B cell (primary cell): Measurements from ENCODE around the gene IGFL2. TPM values are rescaled to one million over a fixed set of nuclear protein-coding genes. Genes with fewer than 3 reads are reported as not detected.

Experiments used
- ATAC-seq: fragments of 200-7000 bp; cut with Tn5 transposase; one replicate; pipeline ENCODE4 v1.10.0; 2021; ENCODE audit warnings: low read depth, mild to moderate bottlenecking, moderate number of reproducible peaks, moderate library complexity
- CTCF ChIA-PET: fragments of 350-600 bp; sonication (Branson Sonifier 250); formaldehyde crosslinking; loops from one replicate; lab custom pipeline; 2021; ENCODE audit warnings: antibody characterized with exemption, inconsistent platforms; lab: Charles Lee
- POLR2A ChIA-PET: fragments of 350-600 bp; sonication (Branson Sonifier 250); formaldehyde crosslinking; loops from one replicate; lab custom pipeline; 2021; ENCODE audit warnings: antibody characterized with exemption; lab: Charles Lee
- DNase-seq: peaks from one replicate; pipeline ENCODE4 v3.0.0; 2013
- H2AFZ ChIP-seq: 2 replicates; pipeline ENCODE4 v1.6.1; 2012; ENCODE audit warnings: mild to moderate bottlenecking, low read depth, low read length; ENCODE audit not compliant: insufficient read depth, poor library complexity, severe bottlenecking
- H3K27ac ChIP-seq, 2 donors: 1 replicate in 1 of 2; 2 replicates in 1 of 2; pipeline ENCODE4 v1.5.1; 2012 to 2013; ENCODE audit warnings: low read length in 2 of 2, mild to moderate bottlenecking in 2 of 2, moderate library complexity in 1 of 2
- H3K27me3 ChIP-seq, 4 experiments: fragments of 200-600 bp in 1 of 4; sonication (generic) in 1 of 4; replicated peaks in 1 of 4; 1 replicate in 2 of 4; 2 replicates in 2 of 4; pipeline versions ENCODE4 v1.6.1 to v1.7.0; 2013 to 2016; ENCODE audit warnings: low read length in 3 of 4, mild to moderate bottlenecking in 2 of 4, mixed read lengths in 1 of 4, moderate library complexity in 1 of 4; ENCODE audit not compliant: insufficient read depth in 4 of 4, control insufficient read depth in 3 of 4; ENCODE audit errors: control extremely low read depth in 1 of 4
- H3K36me3 ChIP-seq, 2 experiments: replicated peaks in 1 of 2; 1 replicate in 1 of 2; 2 replicates in 1 of 2; pipeline versions ENCODE4 v1.6.1 to v1.7.1; 2013; ENCODE audit warnings: low read length in 1 of 2; ENCODE audit not compliant: insufficient read depth in 2 of 2, control insufficient read depth in 1 of 2; ENCODE audit errors: control extremely low read depth in 1 of 2, extremely low read depth in 1 of 2
- H3K4me1 ChIP-seq, 2 donors: fragments of 200-600 bp in 1 of 2; sonication (generic) in 1 of 2; 1 replicate in 1 of 2; 2 replicates in 1 of 2; pipeline versions ENCODE4 v1.5.1 to v1.6.1; 2013 to 2017; ENCODE audit warnings: low read length in 2 of 2; ENCODE audit not compliant: control insufficient read depth in 2 of 2, insufficient read depth in 2 of 2
- H3K4me2 ChIP-seq: replicated peaks from 2 replicates; pipeline ENCODE3; 2012; ENCODE audit warnings: mild to moderate bottlenecking, low read depth, low read length; ENCODE audit not compliant: poor library complexity, severe bottlenecking
- H3K4me3 ChIP-seq, 5 experiments: fragments of 200-600 bp in 1 of 5; sonication (generic) in 1 of 5; 1 replicate in 3 of 5; 2 replicates in 2 of 5; pipeline versions ENCODE4 v1.5.1 to v1.7.0; 2011 to 2016; ENCODE audit warnings: low read length in 4 of 5, mild to moderate bottlenecking in 4 of 5, low read depth in 2 of 5, control low read depth in 1 of 5, moderate library complexity in 1 of 5; ENCODE audit not compliant: insufficient read depth in 1 of 5; ENCODE audit errors: control extremely low read depth in 1 of 5, extremely low read depth in 1 of 5
- H3K79me2 ChIP-seq: fragments of 200-600 bp; sonication (generic); one replicate; pipeline ENCODE4 v1.6.0; 2016; ENCODE audit warnings: low read length; ENCODE audit not compliant: control insufficient read depth, insufficient read depth
- H3K9ac ChIP-seq: fragments of 200-600 bp; sonication (generic); 2 replicates; pipeline ENCODE4 v1.6.1; 2017; ENCODE audit warnings: mild to moderate bottlenecking, low read length, moderate library complexity
- H3K9me3 ChIP-seq, 3 donors: one replicate each; pipeline versions ENCODE4 v1.6.1 to v1.7.1; 2013; ENCODE audit warnings: low read length in 2 of 3; ENCODE audit not compliant: control insufficient read depth in 2 of 3, insufficient read depth in 1 of 3; ENCODE audit errors: control extremely low read depth in 1 of 3
- H4K20me1 ChIP-seq: 2 replicates; pipeline ENCODE4 v1.6.0; 2012; ENCODE audit warnings: mild to moderate bottlenecking, low read length; ENCODE audit not compliant: insufficient read depth, control insufficient read depth, poor library complexity, severe bottlenecking
- H3K27ac Mint-ChIP-seq: one replicate; pipeline ENCODE4 v1.8.0; 2021; ENCODE audit warnings: mixed read lengths
- H3K27me3 Mint-ChIP-seq: one replicate; pipeline ENCODE4 v1.8.0; 2021; ENCODE audit warnings: mixed read lengths
- H3K4me1 Mint-ChIP-seq: one replicate; pipeline ENCODE4 v1.8.0; 2021; ENCODE audit warnings: mixed read lengths
- H3K4me3 Mint-ChIP-seq: one replicate; pipeline ENCODE4 v1.8.0; 2021; ENCODE audit warnings: mixed read lengths
- H3K9me3 Mint-ChIP-seq: one replicate; pipeline ENCODE4 v1.8.0; 2022; ENCODE audit warnings: mixed read lengths; ENCODE audit not compliant: insufficient read depth
- EZH2 ChIP-seq: IDR thresholded peaks from 2 replicates; pipeline ENCODE4 v1.6.1; 2012; ENCODE audit warnings: borderline replicate concordance, low read depth, mild to moderate bottlenecking, moderate library complexity, low read length; ENCODE audit not compliant: insufficient read depth, poor library complexity, severe bottlenecking
- WGBS: methylation state at CpG from one replicate; pipeline ENCODE4 v1.1.5; 2013; ENCODE audit warnings: missing lambda C conversion rate; ENCODE audit not compliant: insufficient coverage; 5-methylcytosine and 5-hydroxymethylcytosine counted together
- intact Hi-C: fragments of 100-400 bp; cut with micrococcal nuclease; formaldehyde crosslinking; loops from one replicate; pipeline ENCODE4 v1.10.0; 2022
- polyA plus RNA-seq: library from polyadenylated mRNA; depleted of rRNA; stranded (reverse); fragments of >200 nt; gene quantifications from 2 replicates; pipeline ENCODE4 v1.2.3, GENCODE V29; 2012
- total RNA-seq, 2 donors: library from RNA; stranded (reverse); fragments of 120-200 nt in 1 of 2; gene quantifications; 1 replicate in 1 of 2; 2 replicates in 1 of 2; pipeline versions ENCODE4 v1.2.3 to v1.2.4, GENCODE V29; 2013 to 2022
- TF ChIP-seq, protein P1 (sequence below): fragments of 200-600 bp; IDR thresholded peaks from one replicate; pipeline ENCODE4 v1.8.0; 2022; ENCODE audit warnings: antibody characterized with exemption, mild to moderate bottlenecking

IGFL2 gene
- total and polyA plus RNA-seq, 2 donors (not counting 1 experiment from before 2014, with no cell fraction given) = not detected

DNA sequence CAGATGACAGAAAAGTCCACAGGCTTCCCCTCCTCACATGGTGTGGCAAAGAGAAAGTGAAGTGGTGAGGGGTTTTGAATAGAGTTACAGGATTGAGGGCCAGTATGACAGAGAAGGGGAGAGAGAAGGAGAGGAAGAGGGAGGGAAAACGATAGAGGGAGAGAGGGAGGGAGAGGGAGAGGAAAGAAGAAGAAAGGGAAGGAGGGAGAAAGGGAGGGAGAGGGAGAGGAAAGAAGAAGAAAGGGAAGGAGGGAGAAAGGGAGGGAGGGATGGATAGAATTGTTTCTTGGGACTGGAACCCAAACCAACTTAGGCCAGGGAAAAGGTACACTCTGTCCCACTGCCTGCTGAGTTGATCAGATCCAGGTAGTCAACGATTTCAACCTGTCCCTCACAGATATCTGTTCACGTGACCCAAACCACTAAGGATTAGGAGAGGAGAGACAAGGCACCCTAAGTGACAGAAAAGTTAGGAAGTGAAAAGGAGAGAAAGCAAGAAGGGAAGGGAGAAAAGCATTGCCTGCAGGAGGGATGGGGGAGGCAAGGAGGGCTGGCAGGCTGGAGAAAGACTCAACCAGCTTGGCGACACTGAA is 15.4 kb upstream of the IGFL2 start:
- H4K20me1 ChIP-seq = no peaks in the 10 kb centered on the region
- WGBS = 44% methylated on average over 1 of the region's 4 CpGs
- H3K27ac Mint-ChIP-seq = no peak overlapping the region
- no peak overlapping the region for H3K4me3 ChIP-seq
- DNase-seq = no peak
- no peak for ATAC-seq
- H3K9me3 ChIP-seq = no peaks in the 10 kb centered on the region
- no peaks in the 10 kb centered on the region for H3K79me2 ChIP-seq
- peaks cover 0 to 17% (median 3%) of the 10 kb centered on the region in 4 experiments for H3K27me3 ChIP-seq
- H2AFZ ChIP-seq = no peak overlapping the region
- ChIA-PET CTCF (no interaction called here), POLR2A (no interaction called here)
- H3K9ac ChIP-seq = no peak overlapping the region
- H3K4me1 ChIP-seq = no peaks in the 10 kb centered on the region
- H3K4me2 ChIP-seq = no peak overlapping the region
- peaks cover 58% of the 10 kb centered on the region for H3K27me3 Mint-ChIP-seq
- no peaks in the 10 kb centered on the region for H3K4me1 Mint-ChIP-seq
- no peak overlapping the region for H3K4me3 Mint-ChIP-seq
- no peak for TF ChIP-seq EZH2
- TF ChIP-seq, protein P1, sequence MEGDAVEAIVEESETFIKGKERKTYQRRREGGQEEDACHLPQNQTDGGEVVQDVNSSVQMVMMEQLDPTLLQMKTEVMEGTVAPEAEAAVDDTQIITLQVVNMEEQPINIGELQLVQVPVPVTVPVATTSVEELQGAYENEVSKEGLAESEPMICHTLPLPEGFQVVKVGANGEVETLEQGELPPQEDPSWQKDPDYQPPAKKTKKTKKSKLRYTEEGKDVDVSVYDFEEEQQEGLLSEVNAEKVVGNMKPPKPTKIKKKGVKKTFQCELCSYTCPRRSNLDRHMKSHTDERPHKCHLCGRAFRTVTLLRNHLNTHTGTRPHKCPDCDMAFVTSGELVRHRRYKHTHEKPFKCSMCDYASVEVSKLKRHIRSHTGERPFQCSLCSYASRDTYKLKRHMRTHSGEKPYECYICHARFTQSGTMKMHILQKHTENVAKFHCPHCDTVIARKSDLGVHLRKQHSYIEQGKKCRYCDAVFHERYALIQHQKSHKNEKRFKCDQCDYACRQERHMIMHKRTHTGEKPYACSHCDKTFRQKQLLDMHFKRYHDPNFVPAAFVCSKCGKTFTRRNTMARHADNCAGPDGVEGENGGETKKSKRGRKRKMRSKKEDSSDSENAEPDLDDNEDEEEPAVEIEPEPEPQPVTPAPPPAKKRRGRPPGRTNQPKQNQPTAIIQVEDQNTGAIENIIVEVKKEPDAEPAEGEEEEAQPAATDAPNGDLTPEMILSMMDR = no peak
- H3K36me3 ChIP-seq = no peaks in the 10 kb centered on the region
- H3K9me3 Mint-ChIP-seq = no peaks in the 10 kb centered on the region
- no peak overlapping the region for H3K27ac ChIP-seq
- intact Hi-C loops = no loop called here

DNA sequence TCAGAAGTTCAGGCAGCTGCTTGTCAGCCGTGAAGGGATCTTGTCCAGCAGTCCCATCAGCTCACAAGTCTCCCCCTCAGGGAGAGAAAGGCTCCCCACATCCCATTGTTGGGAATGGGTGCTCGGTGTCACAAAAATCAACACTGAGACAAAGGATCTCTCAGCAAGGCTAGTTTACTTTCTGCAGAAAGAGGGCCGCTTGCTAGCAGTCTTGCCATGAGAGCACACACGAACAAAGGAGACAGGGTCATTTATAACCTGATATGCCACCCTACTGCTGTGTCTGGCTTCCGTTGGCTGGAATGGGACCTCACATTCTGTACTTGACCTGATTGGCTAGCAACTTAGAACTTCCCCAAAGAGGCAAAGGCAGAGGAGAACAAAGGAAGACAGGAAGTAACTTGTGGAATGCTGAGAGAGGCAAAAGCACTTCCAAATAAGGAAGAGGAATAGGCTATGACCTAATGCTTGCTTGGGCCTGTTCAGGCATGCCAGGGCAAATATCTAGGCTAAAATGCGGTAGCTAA is 14.9 kb upstream of the IGFL2 start:
- Histone ChIP-seq H3K36me3 (no peaks in the 10 kb centered on the region), H3K9me3 (no peaks in the 10 kb centered on the region), H2AFZ (no peak overlapping the region), H3K4me3 (no peak overlapping the region), H4K20me1 (no peaks in the 10 kb centered on the region), H3K4me2 (no peak overlapping the region), H3K4me1 (no peaks in the 10 kb centered on the region), H3K27me3 (peaks cover 0 to 18% (median 3%) of the 10 kb centered on the region in 4 experiments), H3K9ac (no peak overlapping the region), H3K79me2 (no peaks in the 10 kb centered on the region), H3K27ac (no peak overlapping the region)
- no peak for TF ChIP-seq EZH2
- H3K27me3 Mint-ChIP-seq = peaks cover 54% of the 10 kb centered on the region
- ChIA-PET POLR2A (no interaction called here), CTCF (no interaction called here)
- DNase-seq (no peak), ATAC-seq (no peak)
- no peak overlapping the region for H3K27ac Mint-ChIP-seq
- intact Hi-C loops = no loop called here
- H3K4me1 Mint-ChIP-seq = no peaks in the 10 kb centered on the region
- no peaks in the 10 kb centered on the region for H3K9me3 Mint-ChIP-seq
- WGBS = 84% methylated on average over 4 of the region's 6 CpGs
- no peak overlapping the region for H3K4me3 Mint-ChIP-seq
